GM18951 (cell line): Measurements from ENCODE around the gene VAV2.

Experiments used
- POLR2A ChIP-seq: IDR thresholded peaks from 4 replicates; pipeline ENCODE4 v1.6.1; 2011; ENCODE audit warnings: mild to moderate bottlenecking; ENCODE audit not compliant: insufficient read length, insufficient read depth; ENCODE audit errors: extremely low read depth
- in situ Hi-C: fragments of 300-500 bp; cut with MboI; formaldehyde crosslinking; loops from one replicate; pipeline ENCODE4 v1.12.0; 2022; ENCODE audit warnings: low sequenced_read_pairs, mixed read lengths, inconsistent platforms; ENCODE audit not compliant: unreplicated experiment

The VAV2 gene

DNA sequence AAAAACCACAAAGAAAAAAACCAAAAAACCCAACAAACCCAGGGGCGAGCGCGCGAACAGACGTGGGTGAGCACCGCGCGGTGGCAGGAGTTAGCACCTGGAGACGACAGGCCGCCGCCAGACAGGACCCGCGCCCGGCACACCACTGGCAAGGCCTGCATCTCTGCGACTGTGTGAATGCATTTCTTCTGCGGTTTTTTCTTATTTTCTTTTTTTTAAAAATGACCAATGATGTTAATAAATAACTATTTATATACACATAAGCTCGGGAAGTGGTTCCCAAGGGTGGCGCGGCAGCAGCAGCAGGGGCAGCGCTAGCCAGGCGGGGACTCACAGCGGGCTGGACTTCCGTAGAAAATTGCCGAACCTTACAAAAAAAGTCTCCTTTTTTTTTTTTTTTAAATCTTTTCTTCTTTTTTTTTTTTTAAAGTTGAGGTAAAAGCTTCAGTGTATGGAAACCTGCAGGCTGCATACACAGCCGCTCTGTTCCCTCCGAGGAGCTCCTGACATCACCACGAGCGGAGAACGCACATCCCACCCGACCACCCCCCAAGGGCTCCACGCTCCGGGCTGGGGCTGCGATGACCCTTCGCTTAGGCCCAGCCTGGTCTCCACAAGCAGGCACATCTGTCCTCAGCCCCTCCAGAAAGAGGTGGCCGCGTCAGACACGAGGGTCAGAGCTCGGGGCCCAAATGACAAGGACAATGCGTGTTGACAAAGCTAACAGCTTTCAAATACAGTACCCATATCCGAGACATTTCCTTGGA is 40.5 kb upstream of the VAV2 start:
- in situ Hi-C loops = no loop called here
- TF ChIP-seq POLR2A = no peak

DNA sequence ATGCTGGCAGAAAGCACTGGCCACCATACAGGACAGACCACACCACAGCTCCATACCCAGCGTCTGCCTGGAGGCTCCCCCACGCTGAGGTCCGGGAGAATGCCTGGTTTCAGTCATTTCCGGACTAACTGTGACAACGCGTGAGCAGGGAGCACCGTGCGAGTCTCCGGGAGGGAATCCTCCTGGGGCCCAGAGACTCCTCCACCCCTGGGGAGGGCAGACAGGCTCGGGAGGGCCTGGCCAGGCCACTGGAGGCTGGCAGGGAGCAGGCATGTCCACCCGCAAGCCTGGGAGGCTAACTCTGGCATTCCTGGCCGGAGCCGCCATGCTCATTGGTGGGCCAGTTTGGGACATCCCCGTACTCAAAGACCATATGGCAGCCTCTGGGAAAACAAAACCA is 39.7 kb upstream of the VAV2 start:
- in situ Hi-C loops = no loop called here
- no peak for TF ChIP-seq POLR2A

- in situ Hi-C loops = no loop called here
- TF ChIP-seq POLR2A = no peak
Measured at GRCh38 chr9:134030821-134031470, 38.8 kb upstream of the VAV2 start.

- TF ChIP-seq POLR2A = no peak
- in situ Hi-C loops = no loop called here
Measured at GRCh38 chr9:134029248-134030226, 37.4 kb upstream of the VAV2 start.

GRCh38 chr9:134028575-134029247 is 36.6 kb upstream of the VAV2 start:
- in situ Hi-C loops = no loop called here
- TF ChIP-seq POLR2A = no peak

DNA sequence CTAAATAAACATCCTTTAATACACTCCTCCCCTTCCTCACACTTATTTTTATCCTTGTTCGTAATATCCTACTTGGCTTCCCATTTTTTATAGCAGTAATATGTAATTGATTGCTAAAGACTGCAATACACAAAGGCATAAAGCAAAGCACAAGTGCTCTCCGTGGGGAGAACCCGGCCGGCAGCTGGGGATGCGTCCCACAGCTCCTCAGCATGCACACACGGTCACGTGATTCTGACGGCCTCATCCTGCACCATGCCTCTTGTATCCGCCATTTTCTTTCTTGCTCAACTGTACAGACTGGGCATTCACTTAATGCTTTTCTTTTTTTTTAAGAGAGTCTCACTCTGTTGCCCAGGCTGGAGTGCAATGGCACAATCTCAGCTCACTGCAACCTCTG is 36.0 kb upstream of the VAV2 start:
- in situ Hi-C loops = no loop called here
- TF ChIP-seq POLR2A = no peak

DNA sequence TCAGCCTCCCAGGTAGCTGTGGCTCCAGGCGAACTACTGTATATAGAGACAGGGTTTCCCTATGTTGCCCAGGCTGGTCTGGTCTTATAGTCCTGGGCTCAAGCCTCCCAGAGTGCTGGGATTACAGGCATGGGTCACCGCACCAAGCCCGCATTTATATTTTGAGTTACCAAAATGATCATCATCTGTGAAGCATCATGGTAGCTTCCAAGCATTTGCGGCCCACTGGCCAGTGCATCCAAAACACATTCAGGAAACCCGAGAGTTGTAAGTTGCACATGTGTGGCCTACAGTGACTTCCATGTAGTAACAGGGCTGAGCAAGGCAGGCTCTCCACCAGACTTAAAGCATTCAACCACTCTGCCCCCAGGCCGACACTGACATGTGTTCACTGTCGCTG is 35.4 kb upstream of the VAV2 start:
- in situ Hi-C loops = no loop called here

DNA sequence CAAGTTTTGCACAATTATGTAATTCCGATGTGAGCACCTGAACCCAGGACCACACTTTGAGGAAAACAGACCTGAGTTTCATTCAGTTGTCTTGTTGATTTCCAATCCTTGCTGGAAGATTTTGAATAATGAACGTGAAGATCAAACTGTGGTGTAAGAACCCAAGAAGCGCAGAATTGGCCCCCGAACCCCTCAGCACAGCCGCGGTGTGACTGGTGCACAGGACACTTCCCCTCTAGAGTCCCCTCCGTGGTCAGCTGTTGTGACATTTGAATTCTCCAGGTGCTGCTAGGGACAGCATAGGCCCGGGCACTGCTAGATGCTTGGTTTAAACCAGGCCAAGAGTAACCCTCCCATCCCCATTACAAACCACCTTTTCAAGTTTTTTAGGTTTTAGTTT is 34.9 kb upstream of the VAV2 start:
- in situ Hi-C loops = no loop called here
- TF ChIP-seq POLR2A = no peak

More for the DNA sequence above, 35.4 kb upstream of the VAV2 start:
- no peak for TF ChIP-seq POLR2A

- no peak for TF ChIP-seq POLR2A
- in situ Hi-C loops = no loop called here
Measured at GRCh38 chr9:134026581-134026980, 34.5 kb upstream of the VAV2 start.

DNA sequence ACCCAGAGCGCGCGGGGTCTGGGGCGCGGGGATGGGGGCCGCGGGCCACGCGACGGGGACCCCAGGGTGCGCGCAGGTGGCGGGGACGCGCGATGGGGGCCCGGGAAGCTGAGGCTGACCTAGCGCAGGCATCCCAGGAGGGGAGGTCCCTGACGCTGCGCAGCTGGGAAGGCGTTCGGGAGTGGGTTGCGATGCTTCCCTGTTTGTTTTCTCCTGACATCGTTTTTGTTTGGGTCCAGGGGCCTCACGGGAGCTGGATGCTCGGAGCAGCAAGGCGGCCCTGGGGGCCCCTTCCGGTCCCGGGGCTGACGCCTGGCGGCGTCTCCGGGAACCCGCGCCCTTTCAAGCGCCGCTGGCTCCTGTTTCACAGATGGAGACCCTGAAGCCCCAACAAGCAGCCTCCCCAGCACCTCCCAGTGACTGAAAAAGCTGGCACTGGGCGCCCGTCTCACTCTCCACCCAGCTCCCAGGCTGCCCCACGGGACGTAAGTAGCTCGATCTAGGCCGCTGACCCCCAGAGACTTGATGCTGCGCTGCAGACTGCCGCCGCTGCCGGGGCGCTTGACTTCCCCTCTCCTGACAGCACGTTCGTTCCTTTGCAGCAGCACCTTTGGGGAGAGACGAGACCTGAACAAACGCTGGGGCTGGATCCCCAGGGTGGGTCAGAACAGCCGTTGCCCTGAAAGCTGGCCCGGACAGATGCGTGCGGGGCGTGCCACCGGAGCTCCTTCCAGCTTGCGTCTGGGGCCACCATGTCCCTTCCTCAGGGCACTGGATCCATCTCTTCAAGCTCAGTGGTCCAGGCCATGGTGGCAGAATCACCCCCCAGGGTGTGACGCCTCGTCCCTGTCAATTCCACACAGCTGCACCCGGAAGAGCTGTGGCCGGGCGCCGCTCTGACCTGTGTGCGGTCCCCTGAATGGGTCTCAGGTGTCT is 33.8 kb upstream of the VAV2 start:
- in situ Hi-C loops = no loop called here

GRCh38 chr9:134024828-134025605 is 32.9 kb upstream of the VAV2 start, which contains the start of gene BRD3OS:
BRD3OS (plus strand) TSS chr9:134025481; CDS start chr9:134026748, 1,267 bp downstream.
- in situ Hi-C loops = no loop called here
- peak; percentile 52 for TF ChIP-seq POLR2A

More for the DNA sequence above, 33.8 kb upstream of the VAV2 start:
- TF ChIP-seq POLR2A = no peak
